IMR-90 (cell line): Measurements from ENCODE around the gene EMCN.

Source experiments
- CEBPB ChIP-seq: IDR thresholded peaks from 2 replicates; pipeline ENCODE4 v1.6.1; 2012; ENCODE audit warnings: low read depth, low read length, improper control_type of control experiment
- CTCF ChIP-seq: conservative IDR thresholded peaks from 2 replicates; pipeline ENCODE4 v1.5.1; 2012; ENCODE audit warnings: mild to moderate bottlenecking, low read depth, low read length, improper control_type of control experiment
- FOS ChIP-seq: fragments of 150-350 bp; IDR thresholded peaks from 2 replicates; pipeline ENCODE4 v1.6.1; 2016; ENCODE audit warnings: low read depth, low read length
- MAFK ChIP-seq: IDR thresholded peaks from 2 replicates; pipeline ENCODE4 v1.6.1; 2012; ENCODE audit warnings: low read depth, low read length, improper control_type of control experiment
- MAZ ChIP-seq: IDR thresholded peaks from 2 replicates; pipeline ENCODE4 v1.6.1; 2012; ENCODE audit warnings: low read depth, mild to moderate bottlenecking, low read length, improper control_type of control experiment, moderate library complexity, borderline replicate concordance
- MXI1 ChIP-seq: IDR thresholded peaks from 2 replicates; pipeline ENCODE4 v1.6.1; 2012; ENCODE audit warnings: low read depth, mild to moderate bottlenecking, low read length, moderate library complexity, borderline replicate concordance
- NFE2L2 ChIP-seq: fragments of 150-350 bp; IDR thresholded peaks from 2 replicates; pipeline ENCODE4 v1.6.1; 2016; ENCODE audit warnings: low read depth, mild to moderate bottlenecking, low read length
- POLR2A ChIP-seq: IDR thresholded peaks from 2 replicates; pipeline ENCODE4 v1.6.1; 2012; ENCODE audit warnings: mild to moderate bottlenecking, low read depth, low read length
- RAD21 ChIP-seq: IDR thresholded peaks from 2 replicates; pipeline ENCODE4 v1.6.1; 2012; ENCODE audit warnings: low read length, improper control_type of control experiment
- RCOR1 ChIP-seq: IDR thresholded peaks from 2 replicates; pipeline ENCODE4 v1.6.1; 2012; ENCODE audit warnings: mild to moderate bottlenecking, low read length, improper control_type of control experiment; ENCODE audit not compliant: insufficient replicate concordance
- RFX5 ChIP-seq: IDR thresholded peaks from 2 replicates; pipeline ENCODE4 v1.8.0; 2012; ENCODE audit warnings: low read depth, mild to moderate bottlenecking, low read length, moderate library complexity
- SMC3 ChIP-seq: fragments of 150-350 bp; IDR thresholded peaks from 2 replicates; pipeline ENCODE4 v1.6.1; 2016; ENCODE audit warnings: low read depth, mild to moderate bottlenecking, antibody characterized with exemption, low read length, moderate library complexity
- USF2 ChIP-seq: fragments of 150-350 bp; IDR thresholded peaks from 2 replicates; pipeline ENCODE4 v1.6.1; 2017; ENCODE audit warnings: mild to moderate bottlenecking, antibody characterized with exemption, low read length, low read depth

GRCh38 chr4:100493756-100494155 is 24.1 kb downstream of the EMCN start:
- TF ChIP-seq CTCF (no peak), MAZ (no peak), SMC3 (no peak), RFX5 (no peak), FOS (peak; percentile 57; the same call in 1 of the 2 replicates), CEBPB (no peak), POLR2A (no peak), MXI1 (no peak), USF2 (no peak), RAD21 (no peak), MAFK (0 out of 2 replicates have a peak, but pooled peaks have one; percentile 2), NFE2L2 (no peak), RCOR1 (no peak)
